Measurements from ENCODE around the gene UBE2K.

Gene UBE2K

GRCh38 chr4:39825741-39826231 lies 127.8 kb downstream of the UBE2K start:
- no peak for DNase-seq (ENCODE audit: low spot score)
- no peak for TF ChIP-seq CTCF (IDR thresholded peaks at IDR 0.05; ENCODE audit: extremely low read depth, missing control alignments)
